Measurements from ENCODE around the gene ANKRD44. TPM values are rescaled to one million over a fixed set of nuclear protein-coding genes. Genes with fewer than 3 reads are reported as not detected.

Gene ANKRD44
- total and polyA plus RNA-seq, 2 of the 8 experiments (the other 6 are each of a cell fraction or from before 2014, with no cell fraction given), result 1.2 to 1.3 TPM

DNA sequence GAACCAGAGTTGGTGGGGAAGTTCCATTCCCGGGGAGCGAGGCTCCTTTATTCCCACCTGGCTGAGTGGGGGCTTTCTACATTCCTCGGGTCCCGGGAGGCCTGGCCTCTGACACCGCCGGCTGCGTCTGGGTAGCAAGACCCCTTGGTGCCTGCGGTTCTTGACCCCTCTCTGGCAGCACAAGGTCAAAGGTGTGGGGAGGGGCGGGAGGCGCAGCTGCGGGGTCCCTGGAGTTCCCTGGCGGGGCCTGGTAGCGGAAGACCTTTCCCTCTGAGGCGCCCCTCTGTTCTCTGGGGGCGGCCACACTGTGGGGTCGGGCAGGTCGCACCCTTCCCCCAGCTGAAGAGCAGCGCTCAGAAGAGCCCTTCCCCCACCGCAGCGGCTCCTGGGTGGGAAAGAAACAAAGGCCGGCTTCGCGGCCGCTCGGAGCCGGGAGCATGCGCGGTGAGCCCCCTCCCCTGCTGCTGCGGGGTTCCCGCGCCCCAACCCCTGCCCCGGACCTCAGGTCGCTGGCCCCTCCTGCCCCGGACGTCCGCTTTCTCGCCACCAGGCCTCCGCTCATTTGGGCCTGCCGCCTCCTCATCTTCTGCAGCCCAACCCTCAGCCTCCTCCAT lies 146.3 kb downstream of the ANKRD44 start (continued):
- TF ChIP-seq SP4 (IDR thresholded peaks at IDR 0.05; ENCODE audit: low read length), result no peak
- no peak for TF ChIP-seq TBP (IDR thresholded peaks at IDR 0.05; ENCODE audit: low read depth, low read length)
- no peak for TF ChIP-seq HDAC2 (IDR thresholded peaks at IDR 0.05; ENCODE audit: borderline replicate concordance in 1 of 2, low read depth in 2 of 2, low read length in 2 of 2)
- TF ChIP-seq NRF1 (IDR thresholded peaks at IDR 0.05; ENCODE audit: low read depth, low read length), result peak; percentile 68
- TF ChIP-seq PHF8 (conservative IDR thresholded peaks at IDR 0.05; ENCODE audit: low read depth, low read length), result peak; percentile 52
- no peak for TF ChIP-seq CHD2 (IDR thresholded peaks at IDR 0.05; ENCODE audit: low read length)
- no peak for TF ChIP-seq SIRT6 (IDR thresholded peaks at IDR 0.05; ENCODE audit: low read length)
- TF ChIP-seq TAF7 (optimal IDR thresholded peaks at IDR 0.05; ENCODE audit: borderline replicate concordance, low read depth, low read length), result no peak
- TF ChIP-seq TAF1 (IDR thresholded peaks at IDR 0.05; ENCODE audit: low read depth, low read length), result peak; percentile 57; the same call in 1 of the 2 replicates
- no peak for TF ChIP-seq SIN3A (conservative IDR thresholded peaks at IDR 0.05 in 1 of 2, IDR thresholded peaks at IDR 0.05 in 1 of 2; ENCODE audit: low read depth in 1 of 2, low read length in 2 of 2)
- peak; percentile 91 for TF ChIP-seq E2F6 (IDR thresholded peaks at IDR 0.05)
- TF ChIP-seq, protein P1, sequence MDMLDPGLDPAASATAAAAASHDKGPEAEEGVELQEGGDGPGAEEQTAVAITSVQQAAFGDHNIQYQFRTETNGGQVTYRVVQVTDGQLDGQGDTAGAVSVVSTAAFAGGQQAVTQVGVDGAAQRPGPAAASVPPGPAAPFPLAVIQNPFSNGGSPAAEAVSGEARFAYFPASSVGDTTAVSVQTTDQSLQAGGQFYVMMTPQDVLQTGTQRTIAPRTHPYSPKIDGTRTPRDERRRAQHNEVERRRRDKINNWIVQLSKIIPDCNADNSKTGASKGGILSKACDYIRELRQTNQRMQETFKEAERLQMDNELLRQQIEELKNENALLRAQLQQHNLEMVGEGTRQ (IDR thresholded peaks at IDR 0.05; ENCODE audit: low read length), result no peak
- TF ChIP-seq KDM5A (IDR thresholded peaks at IDR 0.05; ENCODE audit: low read length), result no peak

Measured in H1 (cell line).